Endothelial cell of umbilical vein (primary cell): Measurements from ENCODE around the gene CDK6. TPM values are rescaled to one million over a fixed set of nuclear protein-coding genes. Genes with fewer than 3 reads are reported as not detected.
"Not testable (repeated sequence)": the region's sequence is repeated elsewhere in the genome, so short reads cannot be mapped to it uniquely, and the experiment has no call there.

ENCODE experiments used
- BruUV-seq: library from RNA; stranded (reverse); fragments of 400-500 nt; replicated peaks from 2 replicates; lab custom pipeline; 2021; lab: Mats Ljungman, UMichigan
- CTCF ChIA-PET: fragments of 300-600, 350-600 bp; sonication (Branson Sonifier 250); formaldehyde crosslinking; loops from one replicate; lab custom pipeline; 2021; ENCODE audit warnings: antibody characterized with exemption, inconsistent platforms; lab: Charles Lee
- POLR2A ChIA-PET: fragments of 300-600, 350-600 bp; sonication (Branson Sonifier 250); formaldehyde crosslinking; loops from one replicate; lab custom pipeline; 2021; ENCODE audit warnings: antibody characterized with exemption, inconsistent platforms; lab: Charles Lee
- DNase-seq: peaks from one replicate; pipeline ENCODE4 v3.0.0-alpha.2; 2011; ENCODE audit warnings: low read depth, low spot score
- FAIRE-seq: peaks from 2 replicates; lab custom pipeline; 2011; peaks lifted over from hg19 to GRCh38; lab: Jason Lieb, UNC
- H2AFZ ChIP-seq: 2 replicates; pipeline ENCODE4 v1.6.0; 2012; ENCODE audit warnings: low read depth, low read length, control low read depth, inconsistent platforms
- H3K27ac ChIP-seq: 2 replicates; pipeline ENCODE4 v1.5.1; 2011; ENCODE audit warnings: low read depth, mild to moderate bottlenecking, control low read depth, low read length, moderate library complexity; ENCODE audit not compliant: insufficient read depth
- H3K27me3 ChIP-seq, 2 experiments: 2 replicates each; pipeline versions ENCODE4 v1.6.0 to v1.6.1; 2011; ENCODE audit warnings: low read length in 2 of 2, mixed read lengths in 1 of 2; ENCODE audit not compliant: control insufficient read depth in 2 of 2, insufficient read depth in 2 of 2
- H3K36me3 ChIP-seq, 2 experiments: 2 replicates in 1 of 2; 3 replicates in 1 of 2; pipeline ENCODE4 v1.5.1; 2011; ENCODE audit warnings: low read length in 2 of 2, mild to moderate bottlenecking in 1 of 2, moderate library complexity in 1 of 2; ENCODE audit not compliant: control insufficient read depth in 2 of 2, insufficient read depth in 2 of 2; ENCODE audit errors: extremely low read depth in 1 of 2
- H3K4me1 ChIP-seq: 3 replicates; pipeline ENCODE4 v1.5.1; 2011; ENCODE audit warnings: mild to moderate bottlenecking, low read length; ENCODE audit not compliant: control insufficient read depth, insufficient read depth; ENCODE audit errors: extremely low read depth
- H3K4me2 ChIP-seq: 2 replicates; pipeline ENCODE4 v1.6.1; 2011; ENCODE audit warnings: low read length, control low read depth, mixed read lengths; ENCODE audit not compliant: insufficient read depth
- H3K4me3 ChIP-seq, 3 experiments: fragments of 200-600 bp in 1 of 3; sonication (generic), shearing (Covaris generic) in 1 of 3; replicated peaks in 1 of 3; 2 replicates each; pipeline ENCODE4 v1.5.1; 2011 to 2016; ENCODE audit warnings: control low read depth in 3 of 3, low read length in 3 of 3, mild to moderate bottlenecking in 2 of 3, inconsistent platforms in 1 of 3, low read depth in 1 of 3, moderate library complexity in 1 of 3; ENCODE audit not compliant: insufficient read depth in 1 of 3
- H3K79me2 ChIP-seq: 2 replicates; pipeline ENCODE4 v1.6.0; 2012; ENCODE audit warnings: low read length, inconsistent platforms; ENCODE audit not compliant: control insufficient read depth, insufficient read depth
- H3K9ac ChIP-seq: replicated peaks from 2 replicates; pipeline ENCODE3; 2011; ENCODE audit warnings: low read length, control low read depth; ENCODE audit not compliant: insufficient read depth; ENCODE audit errors: extremely low read depth
- H3K9me1 ChIP-seq: replicated peaks from 3 replicates; pipeline ENCODE4 v1.6.0; 2011; ENCODE audit warnings: mild to moderate bottlenecking, low read length; ENCODE audit not compliant: control insufficient read depth, insufficient read depth; ENCODE audit errors: extremely low read depth
- H3K9me3 ChIP-seq: replicated peaks from 2 replicates; pipeline ENCODE4 v1.5.1; 2012; ENCODE audit warnings: low read length, inconsistent platforms; ENCODE audit not compliant: control insufficient read depth, insufficient read depth
- H4K20me1 ChIP-seq: replicated peaks from 2 replicates; pipeline ENCODE3; 2011; ENCODE audit warnings: mild to moderate bottlenecking, low read length; ENCODE audit not compliant: control insufficient read depth, insufficient read depth; ENCODE audit errors: extremely low read depth
- POLR2AphosphoS5 ChIP-seq: IDR thresholded peaks from 2 replicates; pipeline ENCODE4 v1.6.1; 2012; ENCODE audit warnings: low read depth, mild to moderate bottlenecking, control low read depth, low read length, moderate library complexity; ENCODE audit not compliant: insufficient read depth
- dilution Hi-C: fragments of 300-500 bp; cut with MboI; formaldehyde crosslinking; loops from one replicate; pipeline ENCODE4 v1.15.0; 2019; ENCODE audit warnings: low sequenced_read_pairs; ENCODE audit not compliant: extremely low pct_ligation_motif_present
- intact Hi-C: fragments of 100-400 bp; cut with micrococcal nuclease; formaldehyde crosslinking; loops from one replicate; pipeline ENCODE4 v1.10.0; 2022
- polyA plus RNA-seq, 4 experiments: library from polyadenylated mRNA; depleted of rRNA in 3 of 4; stranded (reverse) in 3 of 4; unstranded in 1 of 4; fragments of >200 nt; gene quantifications; 2 replicates each; pipeline versions ENCODE4 v1.2.1 to v1.2.3, GENCODE V29; 2011 to 2012; ENCODE audit warnings: missing spikeins in 1 of 4
- total RNA-seq: library from RNA; stranded (reverse); gene quantifications from 2 replicates; pipeline ENCODE4 v1.2.3, GENCODE V29; 2021

Gene CDK6
- total and polyA plus RNA-seq, 2 donors (not counting 3 experiments of a cell fraction or from before 2014, with no cell fraction given), result 6.0 to 28.2 TPM

DNA sequence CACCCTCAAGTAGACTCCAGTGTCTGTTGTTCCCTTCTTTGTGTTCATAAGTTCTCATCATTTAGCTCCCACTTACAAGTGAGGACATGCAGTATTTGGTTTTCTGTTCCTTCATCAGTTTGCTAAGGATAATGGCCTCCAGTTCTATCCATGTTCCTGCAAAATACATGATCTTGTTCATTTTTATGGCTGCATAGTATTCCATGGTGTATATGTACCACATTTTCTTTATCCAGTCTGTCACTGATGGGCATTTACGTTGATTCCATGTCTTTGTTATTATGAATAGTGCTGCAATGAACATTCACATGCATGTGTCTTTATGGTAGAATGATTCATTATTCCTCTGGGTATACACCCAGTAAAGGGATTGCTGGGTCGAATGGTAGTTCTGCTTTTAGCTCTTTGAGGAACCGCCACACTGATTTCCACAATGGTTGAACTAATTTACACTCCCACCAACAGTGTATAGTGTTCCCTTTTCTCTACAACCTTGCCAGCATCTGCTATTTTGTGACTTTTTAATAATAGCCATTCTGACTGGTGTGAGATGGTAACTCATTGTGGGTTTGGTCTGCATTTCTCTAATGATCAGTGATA is 79.0 kb downstream of the CDK6 start:
- POLR2A ChIA-PET, H2AFZ ChIP-seq, BruUV-seq, H3K27ac ChIP-seq, FAIRE-seq, DNase-seq, H3K27me3 ChIP-seq, H4K20me1 ChIP-seq, H3K36me3 ChIP-seq, CTCF ChIA-PET, H3K9me3 ChIP-seq, H3K9ac ChIP-seq, H3K4me1 ChIP-seq, H3K4me3 ChIP-seq, H3K9me1 ChIP-seq, intact Hi-C loops, dilution Hi-C loops, H3K79me2 ChIP-seq, H3K4me2 ChIP-seq: not testable (repeated sequence)

DNA sequence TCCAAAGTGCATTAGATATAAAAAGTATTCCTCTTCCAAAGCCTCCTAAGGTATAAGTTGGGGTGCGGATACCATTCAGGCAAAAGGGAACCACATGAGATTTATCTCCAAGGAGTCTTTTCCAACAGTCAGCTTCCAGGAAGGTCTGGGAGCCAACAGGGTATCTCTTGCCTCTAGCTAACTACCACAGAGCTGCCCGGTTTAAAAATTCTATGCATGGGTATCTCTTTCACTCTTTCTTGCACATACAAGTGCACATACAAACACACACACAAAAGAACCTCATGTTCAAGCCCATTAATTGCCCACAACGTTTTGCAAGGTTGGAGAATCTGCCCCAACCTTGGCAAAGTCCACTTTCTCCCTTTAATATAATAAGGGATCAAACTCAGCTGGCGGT is 80.7 kb downstream of the CDK6 start:
- Histone ChIP-seq H3K9me3 (no peaks in the 10 kb centered on the region), H3K27me3 (no peaks in the 10 kb centered on the region), H3K4me2 (no peak overlapping the region), H3K27ac (no peak overlapping the region), H3K9ac (no peak overlapping the region), H3K4me3 (no peak overlapping the region), H2AFZ (no peak overlapping the region), H3K4me1 (peaks cover 17% of the 10 kb centered on the region), H3K36me3 (no peaks in the 10 kb centered on the region), H4K20me1 (no peaks in the 10 kb centered on the region), H3K9me1 (peaks cover 2% of the 10 kb centered on the region), H3K79me2 (peaks cover 6% of the 10 kb centered on the region)
- ChIA-PET POLR2A (no interaction called here), CTCF (interaction anchor here (1.2 to 1.9 kb wide), 2 partner anchors 11 to 77 kb away, joined by 3 to 6 read pairs; no protein-coding TSS in a partner anchor)
- no peak for DNase-seq
- intact Hi-C loops (no loop called here), dilution Hi-C loops (no loop called here)
- FAIRE-seq, result no peak
- no peak for TF ChIP-seq POLR2AphosphoS5
- no TSS peak for BruUV-seq
